Gastrocnemius medialis (tissue), 4 donors: ENCODE results near the gene METRNL. TPM values are rescaled to one million over a fixed set of nuclear protein-coding genes. Genes with fewer than 3 reads are reported as not detected.

Experiments used
- ATAC-seq, 2 donors: fragments of 150-250 bp; one replicate each; pipeline ENCODE4 v1.9.1; 2016
- DNase-seq, 2 donors: peaks; one replicate each; pipeline ENCODE4 v3.0.0-alpha.2; 2019
- H3K27ac ChIP-seq, 4 donors: fragments of 200-600 bp; sonication (generic); 1 replicate in 1 of 4; 2 replicates in 3 of 4; pipeline ENCODE4 v1.5.1; 2016 to 2018; ENCODE audit warnings: mild to moderate bottlenecking in 2 of 4, moderate library complexity in 1 of 4
- H3K27me3 ChIP-seq, 3 donors: fragments of 200-600 bp; sonication (generic) in 2 of 3; 1 replicate in 1 of 3; 2 replicates in 2 of 3; pipeline versions ENCODE4 v1.5.1 to v1.6.0; 2016 to 2019; ENCODE audit warnings: mild to moderate bottlenecking in 1 of 3, moderate library complexity in 1 of 3
- H3K36me3 ChIP-seq, 2 donors: fragments of 200-600 bp; sonication (generic) in 1 of 2; one replicate each; pipeline ENCODE4 v1.5.1; 2017 to 2018
- H3K4me1 ChIP-seq, 2 donors: fragments of 200-600 bp; sonication (generic) in 1 of 2; one replicate each; pipeline ENCODE4 v1.5.1; 2016 to 2017; ENCODE audit warnings: mild to moderate bottlenecking in 2 of 2
- H3K4me3 ChIP-seq, 4 donors: fragments of 200-600 bp; sonication (generic) in 3 of 4; 1 replicate in 1 of 4; 2 replicates in 3 of 4; pipeline ENCODE4 v1.5.1; 2016 to 2019; ENCODE audit warnings: mild to moderate bottlenecking in 2 of 4
- H3K9me3 ChIP-seq, 3 donors: fragments of 200-600 bp; sonication (generic) in 2 of 3; 1 replicate in 1 of 3; 2 replicates in 2 of 3; pipeline ENCODE4 v1.5.1; 2016 to 2019
- POLR2A ChIP-seq, 2 donors: fragments of 450-650 bp; IDR thresholded peaks; one replicate each; pipeline ENCODE4 v1.6.1; 2017; ENCODE audit warnings: antibody characterized with exemption in 2 of 2, mild to moderate bottlenecking in 2 of 2, moderate library complexity in 2 of 2
- in situ Hi-C, 4 donors: fragments of 200-750 bp; cut with MboI; loops; one replicate each; pipeline versions ENCODE4 v1.15.0 to v1.8.0; 2017; ENCODE audit warnings: low sequenced_read_pairs in 4 of 4
- intact Hi-C: fragments of 100-400 bp; cut with DNase I; formaldehyde crosslinking; loops from one replicate; pipeline ENCODE4 v1.15.1; 2023; ENCODE audit warnings: low total_unique reads
- total RNA-seq, 4 donors: library from RNA; depleted of rRNA; stranded (reverse); fragments of >200 nt; gene quantifications; one replicate each; pipeline versions ENCODE4 v1.1.0 to v1.2.3, GENCODE V29; 2016
- TF ChIP-seq, protein P1 (sequence below), 5 experiments: fragments of 450-650 bp in 3 of 5; fragments of 200-600 bp in 2 of 5; sonication (generic) in 2 of 5; IDR thresholded peaks in 4 of 5; conservative IDR thresholded peaks in 1 of 5; 1 replicate in 4 of 5; 2 replicates in 1 of 5; pipeline ENCODE4 v1.5.1; 2016 to 2019; ENCODE audit warnings: antibody characterized with exemption in 5 of 5, mild to moderate bottlenecking in 3 of 5, moderate library complexity in 3 of 5

Gene METRNL
- total RNA-seq, 4 donors from 2014 or later, result 6.6 to 19.7 (median 11.1) TPM

DNA sequence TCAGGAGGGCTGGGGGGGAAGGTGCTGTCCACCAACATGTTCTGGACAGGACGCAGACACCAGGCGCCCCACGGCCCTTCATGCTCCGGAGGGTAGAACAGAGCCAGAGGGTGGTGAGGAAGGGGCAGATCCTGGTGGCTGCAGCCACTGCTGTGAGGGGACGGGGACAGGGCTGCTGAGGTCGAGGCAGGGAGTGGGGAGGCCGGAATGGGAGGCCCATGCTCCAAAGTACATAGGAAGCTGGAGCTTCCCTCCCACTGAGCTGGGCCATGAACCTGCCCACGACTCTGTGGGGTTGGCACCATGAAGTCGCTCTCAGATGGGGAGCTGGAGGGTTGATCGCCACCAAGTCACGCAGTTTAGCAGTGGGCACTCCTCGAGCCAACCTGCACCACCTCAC, 8.0 kb upstream of the METRNL start:
- Histone ChIP-seq H3K4me3 (no peak overlapping the region), H3K27ac (no peak overlapping the region), H3K9me3 (no peaks in the 10 kb centered on the region), H3K36me3 (no peaks in the 10 kb centered on the region), H3K4me1 (no peaks in the 10 kb centered on the region), H3K27me3 (no peaks in the 10 kb centered on the region)
- intact Hi-C loops (no loop called here), in situ Hi-C loops (no loop called here)
- TF ChIP-seq, protein P1, sequence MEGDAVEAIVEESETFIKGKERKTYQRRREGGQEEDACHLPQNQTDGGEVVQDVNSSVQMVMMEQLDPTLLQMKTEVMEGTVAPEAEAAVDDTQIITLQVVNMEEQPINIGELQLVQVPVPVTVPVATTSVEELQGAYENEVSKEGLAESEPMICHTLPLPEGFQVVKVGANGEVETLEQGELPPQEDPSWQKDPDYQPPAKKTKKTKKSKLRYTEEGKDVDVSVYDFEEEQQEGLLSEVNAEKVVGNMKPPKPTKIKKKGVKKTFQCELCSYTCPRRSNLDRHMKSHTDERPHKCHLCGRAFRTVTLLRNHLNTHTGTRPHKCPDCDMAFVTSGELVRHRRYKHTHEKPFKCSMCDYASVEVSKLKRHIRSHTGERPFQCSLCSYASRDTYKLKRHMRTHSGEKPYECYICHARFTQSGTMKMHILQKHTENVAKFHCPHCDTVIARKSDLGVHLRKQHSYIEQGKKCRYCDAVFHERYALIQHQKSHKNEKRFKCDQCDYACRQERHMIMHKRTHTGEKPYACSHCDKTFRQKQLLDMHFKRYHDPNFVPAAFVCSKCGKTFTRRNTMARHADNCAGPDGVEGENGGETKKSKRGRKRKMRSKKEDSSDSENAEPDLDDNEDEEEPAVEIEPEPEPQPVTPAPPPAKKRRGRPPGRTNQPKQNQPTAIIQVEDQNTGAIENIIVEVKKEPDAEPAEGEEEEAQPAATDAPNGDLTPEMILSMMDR (IDR thresholded peaks at IDR 0.05 in 4 of 5, conservative IDR thresholded peaks at IDR 0.05 in 1 of 5), result no peak
- TF ChIP-seq POLR2A (IDR thresholded peaks at IDR 0.05), result no peak
- ATAC-seq (no peak), DNase-seq (no peak)

DNA sequence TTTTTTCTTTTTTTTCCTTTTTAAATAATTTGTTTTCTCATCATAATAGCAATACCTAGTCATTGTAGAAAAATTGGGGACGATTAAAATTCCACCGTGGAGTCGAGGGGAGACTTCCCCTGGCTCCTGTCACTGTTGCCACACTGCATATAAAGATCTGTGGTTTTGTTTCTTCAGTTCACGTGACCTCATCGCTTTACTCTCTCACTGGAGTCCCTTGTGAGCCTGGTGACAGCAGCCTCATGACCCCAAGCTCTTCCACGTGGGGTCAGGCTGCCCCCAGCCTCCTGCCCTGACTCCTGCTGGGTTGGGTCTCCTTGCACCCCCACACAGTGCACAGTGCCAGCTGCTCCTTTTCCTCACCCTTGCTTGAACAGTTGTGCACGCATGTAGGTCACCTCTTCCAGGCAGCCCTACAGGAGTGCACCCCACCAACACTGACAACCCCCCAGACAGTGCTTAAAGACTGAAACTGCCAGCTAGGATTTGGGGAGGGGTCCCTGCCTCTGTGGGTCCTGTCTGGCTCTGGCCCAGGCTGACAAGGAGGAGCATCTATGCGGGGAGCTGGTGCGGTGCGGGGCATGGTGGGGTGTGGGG, 7.3 kb upstream of the METRNL start:
- Histone ChIP-seq H3K9me3 (no peaks in the 10 kb centered on the region), H3K4me1 (no peaks in the 10 kb centered on the region), H3K4me3 (no peak overlapping the region), H3K27me3 (no peaks in the 10 kb centered on the region), H3K36me3 (no peaks in the 10 kb centered on the region), H3K27ac (no peak overlapping the region)
- in situ Hi-C loops, result no loop called here
- DNase-seq (no peak), ATAC-seq (no peak)
- TF ChIP-seq POLR2A (IDR thresholded peaks at IDR 0.05), result no peak
- intact Hi-C loops, result no loop called here

DNA sequence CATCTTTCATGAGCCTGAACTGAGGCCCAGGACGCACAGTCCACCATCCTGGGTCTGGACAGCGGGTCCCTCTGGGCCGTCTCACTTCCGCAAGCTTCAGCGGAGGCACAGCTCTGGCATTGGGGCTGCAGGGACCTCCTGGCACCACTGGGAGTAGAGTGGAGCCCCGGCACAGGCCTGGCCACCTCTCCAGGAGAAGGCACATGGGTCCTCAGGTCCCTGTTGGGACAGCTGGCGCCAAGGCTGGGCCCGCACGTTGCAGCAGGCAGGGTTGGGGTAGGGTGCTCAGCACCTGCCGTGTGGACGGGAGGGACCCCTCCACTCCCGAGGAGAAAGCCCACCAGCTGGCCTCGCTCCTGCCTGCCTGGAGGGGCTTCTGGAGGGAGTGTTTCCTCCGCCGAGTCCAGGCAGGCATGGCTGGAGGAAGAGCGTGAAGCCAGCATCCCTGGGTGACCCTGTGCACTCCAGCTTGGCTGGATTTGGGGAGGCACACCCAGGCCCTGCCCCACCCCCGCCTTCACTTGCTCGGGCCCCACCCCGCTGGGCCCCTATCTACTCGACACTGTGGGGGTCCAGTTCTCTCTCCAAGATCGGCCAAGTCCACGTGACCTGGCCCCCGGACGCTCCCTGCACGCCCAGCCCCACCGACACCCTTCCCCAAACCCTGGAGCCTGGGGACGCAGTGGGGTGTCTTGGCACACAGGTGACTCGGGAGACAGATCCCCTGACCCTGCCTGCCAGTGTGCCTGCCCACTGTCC, 6.6 kb upstream of the METRNL start:
- Histone ChIP-seq H3K4me1 (no peaks in the 10 kb centered on the region), H3K4me3 (no peak overlapping the region), H3K27me3 (no peaks in the 10 kb centered on the region), H3K36me3 (no peaks in the 10 kb centered on the region), H3K9me3 (no peaks in the 10 kb centered on the region), H3K27ac (no peak overlapping the region)
- TF ChIP-seq POLR2A (IDR thresholded peaks at IDR 0.05), result no peak
- TF ChIP-seq, protein P1 (IDR thresholded peaks at IDR 0.05 in 4 of 5, conservative IDR thresholded peaks at IDR 0.05 in 1 of 5), result no peak
- intact Hi-C loops, result no loop called here
- in situ Hi-C loops, result no loop called here
- no peak for ATAC-seq
- DNase-seq, result no peak

DNA sequence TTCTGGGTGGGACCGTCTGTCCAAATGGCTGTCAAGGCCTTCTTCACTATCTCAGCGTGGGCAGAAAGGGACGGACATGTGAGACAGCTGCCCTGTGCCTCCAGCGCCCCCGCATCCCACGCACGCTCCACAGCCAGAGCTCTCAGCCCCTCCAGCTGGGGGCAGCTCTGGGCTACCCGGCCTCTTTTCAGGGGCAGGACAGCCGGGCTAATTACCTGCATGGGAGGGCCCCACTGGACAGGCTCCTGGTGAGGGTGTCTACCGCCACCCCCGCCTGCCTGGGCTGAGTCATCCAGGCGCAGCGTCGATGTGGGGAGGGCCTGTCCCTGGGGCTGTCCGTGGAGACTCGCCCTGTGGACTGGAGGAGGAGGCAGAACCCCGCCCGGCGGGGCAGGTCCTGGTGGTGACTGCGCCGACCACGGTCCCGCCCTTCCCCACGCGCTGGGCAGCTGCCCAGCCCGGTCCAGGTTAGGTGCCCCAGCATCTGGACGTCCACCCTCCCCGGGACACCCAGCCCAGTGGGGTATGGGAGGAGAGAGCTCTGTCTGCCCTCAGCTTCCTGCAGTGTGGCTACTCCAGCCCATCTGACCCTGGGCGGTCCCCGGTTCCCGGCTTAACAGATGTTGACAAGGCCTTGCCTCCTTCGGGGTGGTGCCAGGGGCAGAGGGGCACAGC, 5.9 kb upstream of the METRNL start:
- Histone ChIP-seq H3K27me3 (no peaks in the 10 kb centered on the region), H3K27ac (no peak overlapping the region), H3K4me1 (peaks cover 1 to 2% of the 10 kb centered on the region in 2 donors), H3K36me3 (no peaks in the 10 kb centered on the region), H3K4me3 (no peak overlapping the region), H3K9me3 (no peaks in the 10 kb centered on the region)
- intact Hi-C loops (no loop called here), in situ Hi-C loops (no loop called here)
- ATAC-seq (no peak), DNase-seq (no peak)
- no peak for TF ChIP-seq POLR2A (IDR thresholded peaks at IDR 0.05)
- TF ChIP-seq, protein P1 (IDR thresholded peaks at IDR 0.05 in 4 of 5, conservative IDR thresholded peaks at IDR 0.05 in 1 of 5), result no peak
